NCI-H1694 (cell line): ENCODE data around the gene PCDHA5.
A peak's percentile ranks its signal among the peaks of the same experiment; 100 is the strongest.
"Not testable (repeated sequence)": the region's sequence is repeated elsewhere in the genome, so short reads cannot be mapped to it uniquely, and the experiment has no call there.

ENCODE experiments used
- DNase-seq: peaks from one replicate; lab custom pipeline; 2025; lab: John Stamatoyannopoulos, UW

Gene PCDHA5

GRCh38 chr5:140823475-140823874 is 2.1 kb downstream of the PCDHA5 start:
- no peak for DNase-seq

GRCh38 chr5:140827704-140828361 is 6.4 kb downstream of the PCDHA5 start, which contains the start of gene PCDHA6:
Gene PCDHA6, plus strand, starts transcription at chr5:140827960. Its CDS starts 132 bp downstream, at chr5:140828092.
- no peak for DNase-seq

GRCh38 chr5:140828362-140828737 is 6.9 kb downstream of the PCDHA5 start:
- no peak for DNase-seq

- DNase-seq, result not testable (repeated sequence)
Observed at GRCh38 chr5:140829511-140830501, 8.4 kb downstream of the PCDHA5 start.

GRCh38 chr5:140833993-140834392 is 12.6 kb downstream of the PCDHA5 start, which contains the start of gene PCDHA7:
Gene PCDHA7, plus strand, starts transcription at chr5:140834269. Its CDS starts 115 bp downstream, at chr5:140834384.
- no peak for DNase-seq

GRCh38 chr5:140834439-140835008 is 13.1 kb downstream of the PCDHA5 start:
- not testable (repeated sequence) for DNase-seq

- DNase-seq, result no peak
Observed at GRCh38 chr5:140835622-140836510, 14.5 kb downstream of the PCDHA5 start.

GRCh38 chr5:140840978-140841962 is 19.9 kb downstream of the PCDHA5 start, which contains the start of gene PCDHA8:
Gene PCDHA8, plus strand, starts transcription at chr5:140841187. Its CDS starts 135 bp downstream, at chr5:140841322.
- peak; percentile 38 for DNase-seq

- no peak for DNase-seq
Observed at GRCh38 chr5:140842798-140843733, 21.7 kb downstream of the PCDHA5 start.

- DNase-seq, result not testable (repeated sequence)
Observed at GRCh38 chr5:140848139-140849102, 27.0 kb downstream of the PCDHA5 start, which contains the start of gene PCDHA9. Gene PCDHA9, plus strand, starts transcription at chr5:140848382. Its CDS starts 114 bp downstream, at chr5:140848496.

GRCh38 chr5:140849831-140850634 is 28.6 kb downstream of the PCDHA5 start:
- not testable (repeated sequence) for DNase-seq

GRCh38 chr5:140855772-140856674 is 34.6 kb downstream of the PCDHA5 start, which contains the start of gene PCDHA10:
Gene PCDHA10, plus strand, starts transcription at chr5:140855897. Its CDS starts 152 bp downstream, at chr5:140856049.
- no peak for DNase-seq

GRCh38 chr5:140857177-140857986 is 36.0 kb downstream of the PCDHA5 start:
- no peak for DNase-seq

- DNase-seq, result no peak
Observed at GRCh38 chr5:140857987-140858240, 36.5 kb downstream of the PCDHA5 start.
